H9 (cell line): ENCODE data around the gene ITPK1. TPM values are rescaled to one million over a fixed set of nuclear protein-coding genes. Genes with fewer than 3 reads are reported as not detected.

Experiments
- DNase-seq: peaks from one replicate; pipeline ENCODE4 v3.0.0-alpha.2; 2017
- H2AFZ ChIP-seq: one replicate; pipeline ENCODE4 v1.6.1; 2013; ENCODE audit warnings: mild to moderate bottlenecking, low read length, control low read depth, moderate library complexity
- H2AK5ac ChIP-seq: 2 replicates; pipeline ENCODE4 v1.6.1; 2013; ENCODE audit warnings: low read length, control low read depth, mixed read lengths; ENCODE audit not compliant: insufficient read length
- H2BK120ac ChIP-seq: one replicate; pipeline ENCODE4 v1.6.1; 2013; ENCODE audit warnings: low read depth, mild to moderate bottlenecking, low read length, control low read depth, inconsistent platforms; ENCODE audit not compliant: poor library complexity, severe bottlenecking
- H2BK12ac ChIP-seq: 2 replicates; pipeline ENCODE4 v1.6.1; 2013; ENCODE audit warnings: low read length, control low read depth, mixed read lengths, low read depth; ENCODE audit not compliant: insufficient read length
- H2BK15ac ChIP-seq: 2 replicates; pipeline ENCODE4 v1.6.1; 2013; ENCODE audit warnings: low read depth, low read length, control low read depth
- H2BK20ac ChIP-seq: one replicate; pipeline ENCODE4 v1.6.1; 2013; ENCODE audit warnings: low read depth, mild to moderate bottlenecking, low read length, control low read depth, inconsistent platforms; ENCODE audit not compliant: poor library complexity, severe bottlenecking
- H2BK5ac ChIP-seq: 2 replicates; pipeline ENCODE4 v1.6.1; 2013; ENCODE audit warnings: low read length, control low read depth, mixed read lengths; ENCODE audit not compliant: insufficient read length
- H3K14ac ChIP-seq: 2 replicates; pipeline ENCODE4 v1.6.1; 2013; ENCODE audit warnings: low read length, control low read depth; ENCODE audit not compliant: insufficient read depth
- H3K18ac ChIP-seq: 2 replicates; pipeline ENCODE4 v1.6.1; 2013; ENCODE audit warnings: low read depth, mild to moderate bottlenecking, mixed read lengths, low read length, control low read depth; ENCODE audit not compliant: insufficient read length
- H3K23ac ChIP-seq: 2 replicates; pipeline ENCODE4 v1.6.1; 2013; ENCODE audit warnings: low read length, control low read depth, mixed read lengths, low read depth; ENCODE audit not compliant: insufficient read length
- H3K23me2 ChIP-seq: 2 replicates; pipeline ENCODE4 v1.6.1; 2013; ENCODE audit warnings: low read depth, mild to moderate bottlenecking, mixed read lengths, low read length, control low read depth; ENCODE audit not compliant: insufficient read length, poor library complexity, severe bottlenecking
- H3K27ac ChIP-seq: 2 replicates; pipeline ENCODE4 v1.5.1; 2013; ENCODE audit warnings: low read length, control low read depth, mixed read lengths, low read depth; ENCODE audit not compliant: insufficient read length
- H3K27me3 ChIP-seq: 2 replicates; pipeline ENCODE4 v1.6.1; 2013; ENCODE audit warnings: low read length, control low read depth, inconsistent platforms; ENCODE audit not compliant: insufficient read depth
- H3K4ac ChIP-seq: 2 replicates; pipeline ENCODE4 v1.6.1; 2013; ENCODE audit warnings: low read depth, mild to moderate bottlenecking, control low read depth, inconsistent platforms, low read length, moderate library complexity
- H3K4me1 ChIP-seq: 2 replicates; pipeline ENCODE4 v1.6.1; 2013; ENCODE audit warnings: low read length, control low read depth, inconsistent platforms; ENCODE audit not compliant: insufficient read depth
- H3K4me2 ChIP-seq: 2 replicates; pipeline ENCODE4 v1.6.1; 2013; ENCODE audit warnings: low read length, control low read depth, mixed read lengths; ENCODE audit not compliant: insufficient read length, insufficient read depth
- H3K56ac ChIP-seq: 2 replicates; pipeline ENCODE4 v1.6.1; 2013; ENCODE audit warnings: low read depth, mild to moderate bottlenecking, mixed read lengths, low read length, control low read depth; ENCODE audit not compliant: insufficient read length
- H3K79me1 ChIP-seq: 2 replicates; pipeline ENCODE4 v1.6.1; 2013; ENCODE audit warnings: low read depth, mild to moderate bottlenecking, moderate library complexity, low read length, control low read depth, inconsistent platforms; ENCODE audit not compliant: insufficient read depth, poor library complexity, severe bottlenecking
- H3K79me2 ChIP-seq: 2 replicates; pipeline ENCODE4 v1.6.1; 2013; ENCODE audit warnings: low read length, control low read depth, inconsistent platforms; ENCODE audit not compliant: insufficient read depth
- H3K9ac ChIP-seq: 2 replicates; pipeline ENCODE4 v1.6.1; 2013; ENCODE audit warnings: low read length, control low read depth, mixed read lengths; ENCODE audit not compliant: insufficient read length; ENCODE audit errors: extremely low read depth
- H3K9me3 ChIP-seq: one replicate; pipeline ENCODE4 v1.6.1; 2013; ENCODE audit warnings: low read depth, low read length, inconsistent platforms; ENCODE audit not compliant: control insufficient read depth
- H3T11ph ChIP-seq: one replicate; pipeline ENCODE4 v1.6.1; 2013; ENCODE audit warnings: mild to moderate bottlenecking, low read length, control low read depth, inconsistent platforms
- H4K20me1 ChIP-seq: one replicate; pipeline ENCODE4 v1.6.1; 2013; ENCODE audit not compliant: control insufficient read depth, insufficient read length, insufficient read depth
- H4K5ac ChIP-seq: 2 replicates; pipeline ENCODE4 v1.6.1; 2013; ENCODE audit warnings: low read depth, mild to moderate bottlenecking, mixed read lengths, low read length, control low read depth; ENCODE audit not compliant: insufficient read length
- H4K8ac ChIP-seq: replicated peaks from 2 replicates; pipeline ENCODE4 v1.6.1; 2013; ENCODE audit warnings: low read length, control low read depth, mixed read lengths, low read depth; ENCODE audit not compliant: insufficient read length
- H4K91ac ChIP-seq: 2 replicates; pipeline ENCODE4 v1.6.1; 2013; ENCODE audit warnings: low read depth, mild to moderate bottlenecking, moderate library complexity, mixed read lengths, low read length, control low read depth; ENCODE audit not compliant: insufficient read length
- H3K27ac Mint-ChIP-seq, 3 experiments: 2 replicates in 2 of 3; 3 replicates in 1 of 3; pipeline ENCODE4 v1.8.0; 2020 to 2021; ENCODE audit warnings: mixed read lengths in 3 of 3, mild to moderate bottlenecking in 1 of 3, moderate library complexity in 1 of 3
- H3K27me3 Mint-ChIP-seq: 2 replicates; pipeline ENCODE4 v1.8.0; 2021; ENCODE audit warnings: low read depth, mild to moderate bottlenecking, moderate library complexity, mixed read lengths
- H3K36me3 Mint-ChIP-seq, 3 experiments: 2 replicates in 2 of 3; 3 replicates in 1 of 3; pipeline ENCODE4 v1.8.0; 2020 to 2021; ENCODE audit warnings: low read depth in 3 of 3, mixed read lengths in 3 of 3; ENCODE audit not compliant: insufficient read depth in 1 of 3
- H3K4me1 Mint-ChIP-seq, 2 experiments: 2 replicates each; pipeline ENCODE4 v1.8.0; 2020; ENCODE audit warnings: mixed read lengths in 2 of 2
- H3K4me3 Mint-ChIP-seq, 2 experiments: 2 replicates in 1 of 2; 3 replicates in 1 of 2; pipeline ENCODE4 v1.8.0; 2020 to 2021; ENCODE audit warnings: mild to moderate bottlenecking in 2 of 2, mixed read lengths in 2 of 2, moderate library complexity in 1 of 2
- H3K9me3 Mint-ChIP-seq, 2 experiments: 2 replicates in 1 of 2; 3 replicates in 1 of 2; pipeline ENCODE4 v1.8.0; 2020; ENCODE audit warnings: mild to moderate bottlenecking in 2 of 2, mixed read lengths in 2 of 2, moderate library complexity in 1 of 2
- CTCF ChIP-seq: fragments of 200-600 bp; sonication (generic); conservative IDR thresholded peaks from 3 replicates; pipeline ENCODE4 v1.8.0; 2021; ENCODE audit warnings: antibody characterized with exemption, mild to moderate bottlenecking
- WGBS: extraction: QIAGEN DNeasy Blood & Tissue Kit; methylation state at CpG from one replicate; pipeline ENCODE4 v1.1.7; 2013; ENCODE audit warnings: missing lambda C conversion rate, low lambda C conversion rate, mixed read lengths; ENCODE audit not compliant: insufficient read length; ENCODE audit errors: extremely low coverage; 5-methylcytosine and 5-hydroxymethylcytosine counted together
- total RNA-seq: library from RNA; stranded (reverse); gene quantifications from 2 replicates; pipeline ENCODE4 v1.2.1, GENCODE V29; 2021

Gene ITPK1
- total RNA-seq, 1 experiment from 2014 or later = 92.7 TPM

- Histone ChIP-seq H2BK12ac (no peak overlapping the region), H2AFZ (no peak overlapping the region), H2BK120ac (no peak overlapping the region), H4K91ac (no peak overlapping the region), H3K4me1 (no peaks in the 10 kb centered on the region), H2BK5ac (no peak overlapping the region), H3K4ac (no peak overlapping the region), H4K5ac (no peak overlapping the region), H3T11ph (no peak overlapping the region), H4K8ac (no peak overlapping the region), H3K79me2 (no peaks in the 10 kb centered on the region), H3K27me3 (no peaks in the 10 kb centered on the region), H3K23ac (no peak overlapping the region), H4K20me1 (no peaks in the 10 kb centered on the region), H3K9ac (no peak overlapping the region), H3K79me1 (peaks cover 5% of the 10 kb centered on the region), H2AK5ac (no peak overlapping the region), H3K23me2 (no peaks in the 10 kb centered on the region), H3K56ac (no peak overlapping the region), H2BK20ac (no peak overlapping the region), H3K18ac (no peak overlapping the region), H3K27ac (no peak overlapping the region), H3K4me2 (no peak overlapping the region), H3K9me3 (no peaks in the 10 kb centered on the region), H3K14ac (no peak overlapping the region; the same call in 1 of the 2 replicates), H2BK15ac (no peak overlapping the region)
- no peaks in the 10 kb centered on the region for H3K9me3 Mint-ChIP-seq
- peaks cover 17 to 30% of the 10 kb centered on the region in 2 experiments for H3K4me1 Mint-ChIP-seq
- H3K27me3 Mint-ChIP-seq = no peaks in the 10 kb centered on the region; the same call in 1 of the 2 replicates
- H3K4me3 Mint-ChIP-seq = no peak overlapping the region
- no peaks in the 10 kb centered on the region; a peak in 3 of 7 replicates for H3K36me3 Mint-ChIP-seq
- H3K27ac Mint-ChIP-seq = peak overlapping the region in 2 of 3 experiments; percentile 1 to 76; a peak in 5 of 7 replicates
- TF ChIP-seq CTCF = no peak
- no CpG with 5 or more reads among the region's 7 CpGs for WGBS
- no peak for DNase-seq
These were observed 110.5 kb downstream of the ITPK1 start for GRCh38 chr14:93005135-93005813.
